ENCODE results near the gene PROB1.

PROB1 gene

GRCh38 chr5:139378101-139378825 is 16.6 kb downstream of the PROB1 start:
- H3K36me3 ChIP-seq (ENCODE audit: control insufficient read depth, insufficient read depth, low read length): peaks cover 2% of the 10 kb centered on the region
- no peak overlapping the region for H3K9ac ChIP-seq (ENCODE audit: low read length)
- H3K27ac ChIP-seq (ENCODE audit: low read depth, low read length): no peak overlapping the region

GRCh38 chr5:139377226-139377625 is 17.7 kb downstream of the PROB1 start:
- Histone ChIP-seq H3K36me3 (ENCODE audit: control insufficient read depth, insufficient read depth, low read length) (peaks cover 2% of the 10 kb centered on the region), H3K4me1 (ENCODE audit: control insufficient read depth, insufficient read depth, low read length) (peaks cover 2% of the 10 kb centered on the region)

More at GRCh38 chr5:139378101-139378825, 16.6 kb downstream of the PROB1 start:
- Histone ChIP-seq H3K4me3 (ENCODE audit: low read length) (no peak overlapping the region), H3K27me3 (ENCODE audit: control insufficient read depth, insufficient read depth, low read length) (no peaks in the 10 kb centered on the region), H3K4me1 (ENCODE audit: control insufficient read depth, insufficient read depth, low read length) (peaks cover 2% of the 10 kb centered on the region)

GRCh38 chr5:139376364-139376763 is 18.5 kb downstream of the PROB1 start:
- peaks cover 2% of the 10 kb centered on the region for H3K4me1 ChIP-seq (ENCODE audit: control insufficient read depth, insufficient read depth, low read length)

More at GRCh38 chr5:139377226-139377625, 17.7 kb downstream of the PROB1 start:
- no peaks in the 10 kb centered on the region for H3K27me3 ChIP-seq (ENCODE audit: control insufficient read depth, insufficient read depth, low read length)
- no peak overlapping the region for H3K27ac ChIP-seq (ENCODE audit: low read depth, low read length)
- H3K9ac ChIP-seq (ENCODE audit: low read length): no peak overlapping the region
- H3K4me3 ChIP-seq (ENCODE audit: low read length): no peak overlapping the region

GRCh38 chr5:139374909-139375308 is 20.0 kb downstream of the PROB1 start:
- no peak overlapping the region for H3K9ac ChIP-seq (ENCODE audit: low read length)
- H3K27ac ChIP-seq (ENCODE audit: low read depth, low read length): no peak overlapping the region
- peaks cover 2% of the 10 kb centered on the region for H3K36me3 ChIP-seq (ENCODE audit: control insufficient read depth, insufficient read depth, low read length)
- H3K4me3 ChIP-seq (ENCODE audit: low read length): no peak overlapping the region
- no peaks in the 10 kb centered on the region for H3K27me3 ChIP-seq (ENCODE audit: control insufficient read depth, insufficient read depth, low read length)
- H3K4me1 ChIP-seq (ENCODE audit: control insufficient read depth, insufficient read depth, low read length): peaks cover 2% of the 10 kb centered on the region

More at GRCh38 chr5:139376364-139376763, 18.5 kb downstream of the PROB1 start:
- no peak overlapping the region for H3K4me3 ChIP-seq (ENCODE audit: low read length)
- no peaks in the 10 kb centered on the region for H3K27me3 ChIP-seq (ENCODE audit: control insufficient read depth, insufficient read depth, low read length)
- H3K36me3 ChIP-seq (ENCODE audit: control insufficient read depth, insufficient read depth, low read length): peaks cover 2% of the 10 kb centered on the region
- no peak overlapping the region for H3K27ac ChIP-seq (ENCODE audit: low read depth, low read length)
- no peak overlapping the region for H3K9ac ChIP-seq (ENCODE audit: low read length)

GRCh38 chr5:139371482-139372435 is 23.1 kb downstream of the PROB1 start:
- peaks cover 2% of the 10 kb centered on the region for H3K4me1 ChIP-seq (ENCODE audit: control insufficient read depth, insufficient read depth, low read length)
- no peak overlapping the region for H3K9ac ChIP-seq (ENCODE audit: low read length)
- H3K36me3 ChIP-seq (ENCODE audit: control insufficient read depth, insufficient read depth, low read length): peaks cover 5% of the 10 kb centered on the region
- H3K27me3 ChIP-seq (ENCODE audit: control insufficient read depth, insufficient read depth, low read length): no peaks in the 10 kb centered on the region
- H3K27ac ChIP-seq (ENCODE audit: low read depth, low read length): no peak overlapping the region
- no peak overlapping the region for H3K4me3 ChIP-seq (ENCODE audit: low read length)

DNA sequence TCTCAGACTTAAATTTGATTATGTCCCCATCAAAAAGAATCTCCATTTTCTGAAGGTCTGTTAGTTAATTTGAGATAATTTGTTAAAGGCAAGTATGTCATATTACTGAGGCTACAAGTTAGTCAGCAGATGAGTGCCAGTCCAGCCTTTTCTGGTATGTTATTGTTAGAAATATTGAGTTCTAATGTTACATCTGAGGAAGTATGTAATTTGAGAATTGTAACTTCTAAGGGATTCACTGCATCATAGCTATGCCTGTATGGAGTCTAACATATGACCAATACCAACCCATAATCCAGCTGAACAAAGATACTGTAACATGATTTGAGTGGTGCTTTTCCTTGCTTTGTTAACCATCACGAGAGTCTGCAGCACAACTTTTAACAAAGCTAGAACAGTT is 25.7 kb downstream of the PROB1 start:
- H3K4me3 ChIP-seq (ENCODE audit: low read length): no peak overlapping the region
- peaks cover 2% of the 10 kb centered on the region for H3K4me1 ChIP-seq (ENCODE audit: control insufficient read depth, insufficient read depth, low read length)
- peaks cover 7% of the 10 kb centered on the region for H3K36me3 ChIP-seq (ENCODE audit: control insufficient read depth, insufficient read depth, low read length)
- no peaks in the 10 kb centered on the region for H3K27me3 ChIP-seq (ENCODE audit: control insufficient read depth, insufficient read depth, low read length)
- no peak overlapping the region for H3K9ac ChIP-seq (ENCODE audit: low read length)
- no peak overlapping the region for H3K27ac ChIP-seq (ENCODE audit: low read depth, low read length)

DNA sequence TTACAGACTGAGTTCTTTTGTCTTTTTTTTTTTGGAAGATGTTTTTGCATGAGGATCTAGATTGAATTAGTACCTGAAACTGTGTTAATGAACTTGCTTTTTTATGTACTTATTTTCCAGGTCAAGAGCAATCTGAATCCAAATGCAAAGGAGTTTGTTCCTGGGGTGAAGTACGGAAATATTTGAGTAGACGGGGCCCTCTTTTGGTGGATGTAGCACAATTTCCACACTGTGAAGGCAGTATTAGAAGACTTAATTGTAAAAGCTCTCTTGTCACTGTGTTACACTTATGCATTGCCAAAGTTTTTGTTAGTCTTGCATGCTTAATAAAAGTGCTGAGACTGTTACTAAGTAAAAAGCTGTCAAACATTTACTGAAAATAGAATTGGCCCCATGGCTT is 26.3 kb downstream of the PROB1 start:
- H3K27ac ChIP-seq (ENCODE audit: low read depth, low read length): no peak overlapping the region
- H3K36me3 ChIP-seq (ENCODE audit: control insufficient read depth, insufficient read depth, low read length): peaks cover 13% of the 10 kb centered on the region
- H3K9ac ChIP-seq (ENCODE audit: low read length): no peak overlapping the region
- H3K27me3 ChIP-seq (ENCODE audit: control insufficient read depth, insufficient read depth, low read length): no peaks in the 10 kb centered on the region
- H3K4me1 ChIP-seq (ENCODE audit: control insufficient read depth, insufficient read depth, low read length): peaks cover 2% of the 10 kb centered on the region
- no peak overlapping the region for H3K4me3 ChIP-seq (ENCODE audit: low read length)

- Histone ChIP-seq H3K4me3 (ENCODE audit: low read length) (no peak overlapping the region), H3K27ac (ENCODE audit: low read depth, low read length) (no peak overlapping the region), H3K9ac (ENCODE audit: low read length) (no peak overlapping the region), H3K36me3 (ENCODE audit: control insufficient read depth, insufficient read depth, low read length) (peaks cover 12% of the 10 kb centered on the region), H3K4me1 (ENCODE audit: control insufficient read depth, insufficient read depth, low read length) (no peaks in the 10 kb centered on the region), H3K27me3 (ENCODE audit: control insufficient read depth, insufficient read depth, low read length) (no peaks in the 10 kb centered on the region)
Measured at GRCh38 chr5:139364466-139364865, 30.4 kb downstream of the PROB1 start.

- H3K36me3 ChIP-seq (ENCODE audit: control insufficient read depth, insufficient read depth, low read length): peaks cover 12% of the 10 kb centered on the region
- H3K4me1 ChIP-seq (ENCODE audit: control insufficient read depth, insufficient read depth, low read length): no peaks in the 10 kb centered on the region
- no peak overlapping the region for H3K27ac ChIP-seq (ENCODE audit: low read depth, low read length)
- H3K9ac ChIP-seq (ENCODE audit: low read length): no peak overlapping the region
- H3K4me3 ChIP-seq (ENCODE audit: low read length): no peak overlapping the region
- H3K27me3 ChIP-seq (ENCODE audit: control insufficient read depth, insufficient read depth, low read length): no peaks in the 10 kb centered on the region
Measured at GRCh38 chr5:139363937-139364336, 31.0 kb downstream of the PROB1 start.

- no peak overlapping the region for H3K4me3 ChIP-seq (ENCODE audit: low read length)
- no peak overlapping the region for H3K9ac ChIP-seq (ENCODE audit: low read length)
- H3K4me1 ChIP-seq (ENCODE audit: control insufficient read depth, insufficient read depth, low read length): no peaks in the 10 kb centered on the region
- H3K27ac ChIP-seq (ENCODE audit: low read depth, low read length): no peak overlapping the region
- no peaks in the 10 kb centered on the region for H3K27me3 ChIP-seq (ENCODE audit: control insufficient read depth, insufficient read depth, low read length)
- H3K36me3 ChIP-seq (ENCODE audit: control insufficient read depth, insufficient read depth, low read length): peaks cover 12% of the 10 kb centered on the region
Measured at GRCh38 chr5:139361835-139362429, 33.0 kb downstream of the PROB1 start.

GRCh38 chr5:139360384-139360783 is 34.5 kb downstream of the PROB1 start:
- Histone ChIP-seq H3K4me1 (ENCODE audit: control insufficient read depth, insufficient read depth, low read length) (no peaks in the 10 kb centered on the region), H3K36me3 (ENCODE audit: control insufficient read depth, insufficient read depth, low read length) (peaks cover 12% of the 10 kb centered on the region), H3K27me3 (ENCODE audit: control insufficient read depth, insufficient read depth, low read length) (no peaks in the 10 kb centered on the region), H3K9ac (ENCODE audit: low read length) (no peak overlapping the region), H3K4me3 (ENCODE audit: low read length) (no peak overlapping the region), H3K27ac (ENCODE audit: low read depth, low read length) (no peak overlapping the region)

- no peaks in the 10 kb centered on the region for H3K36me3 ChIP-seq (ENCODE audit: control insufficient read depth, insufficient read depth, low read length)
- no peak overlapping the region for H3K27ac ChIP-seq (ENCODE audit: low read depth, low read length)
- H3K4me1 ChIP-seq (ENCODE audit: control insufficient read depth, insufficient read depth, low read length): no peaks in the 10 kb centered on the region
- H3K4me3 ChIP-seq (ENCODE audit: low read length): no peak overlapping the region
- no peaks in the 10 kb centered on the region for H3K27me3 ChIP-seq (ENCODE audit: control insufficient read depth, insufficient read depth, low read length)
- no peak overlapping the region for H3K9ac ChIP-seq (ENCODE audit: low read length)
Measured at GRCh38 chr5:139358064-139358463, 36.8 kb downstream of the PROB1 start.

All from rectal smooth muscle tissue (tissue), 1 donor.